ENCODE results near the gene AP3S2.

Gene AP3S2

DNA sequence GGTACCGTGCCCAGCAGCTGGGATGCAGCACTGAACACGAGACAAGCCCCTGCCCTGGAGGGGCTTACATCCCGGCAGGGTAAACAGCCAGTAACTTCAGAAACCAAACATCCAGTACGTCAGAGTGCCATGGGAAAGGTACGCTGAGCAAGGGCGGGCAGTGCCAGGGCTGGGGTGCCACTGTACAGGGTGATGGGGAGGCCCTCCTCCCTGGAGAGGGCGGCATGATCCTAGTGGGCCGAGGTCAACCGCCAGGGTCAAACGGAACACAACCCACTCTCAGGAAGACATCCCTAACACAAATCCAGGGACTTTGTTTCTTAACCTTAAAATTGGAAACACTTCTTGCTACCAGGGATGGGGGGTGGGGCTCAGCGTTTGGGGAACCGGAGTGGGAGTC, 63.2 kb downstream of the AP3S2 start:
- DNase-seq: no peak

DNA sequence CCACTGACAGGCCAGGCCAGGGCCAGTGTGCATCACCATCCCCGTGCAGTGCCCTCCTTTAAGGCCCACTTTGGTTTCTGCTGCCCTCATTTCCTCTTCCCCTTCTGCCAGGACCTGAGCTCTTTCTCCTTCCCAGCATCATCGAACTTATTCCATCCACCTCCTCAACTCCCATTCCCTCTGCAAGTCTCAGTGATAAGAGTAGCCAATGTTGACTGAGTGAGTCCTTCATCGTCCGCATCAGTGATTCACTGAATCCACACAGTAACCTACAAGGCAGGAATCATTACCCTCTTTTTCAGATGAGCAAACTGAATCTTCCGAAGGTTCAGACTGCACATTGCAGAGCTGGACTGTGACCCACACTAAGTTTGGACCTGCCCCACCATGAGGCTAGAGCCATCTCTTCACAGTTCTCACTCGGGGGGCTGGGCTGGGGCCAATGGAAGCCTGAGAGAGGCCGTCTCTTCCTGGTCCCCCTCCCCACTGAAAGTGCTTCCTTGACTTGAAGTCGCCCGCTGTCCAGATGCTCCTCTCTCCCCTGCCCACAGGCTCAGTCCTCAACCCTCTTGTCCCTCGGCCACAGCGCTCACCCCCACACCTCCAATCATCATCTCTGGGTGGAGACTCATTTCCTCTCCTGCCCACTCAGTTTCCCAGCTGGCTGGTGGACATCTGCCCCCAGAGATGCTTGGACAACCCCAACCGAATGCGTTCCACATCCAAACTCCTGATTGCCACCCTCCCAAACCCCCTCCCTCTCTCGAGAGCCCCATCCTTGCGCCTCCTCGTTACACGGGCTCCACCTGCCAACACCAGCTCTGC, 64.0 kb downstream of the AP3S2 start:
- no peak for DNase-seq

DNA sequence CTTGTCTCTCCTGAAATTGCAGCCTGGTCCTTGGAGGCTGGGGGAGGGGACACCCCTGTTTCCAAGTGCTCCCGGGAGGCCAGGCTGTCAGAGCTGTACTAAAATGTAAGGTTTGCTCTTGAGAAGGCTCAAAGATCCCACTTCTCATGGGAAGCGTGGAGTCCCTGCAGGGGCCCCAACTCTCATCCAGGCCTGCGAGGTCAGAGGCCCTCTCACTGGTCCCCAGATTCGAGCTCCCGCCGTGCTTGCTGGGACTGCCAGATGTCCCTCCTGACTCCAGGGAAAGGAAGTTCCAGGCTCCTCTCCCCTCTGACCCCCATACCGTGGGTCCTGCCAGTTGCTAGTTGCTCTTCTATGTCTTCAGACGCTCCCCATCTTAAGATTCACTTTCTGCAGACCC, 64.6 kb downstream of the AP3S2 start:
- DNase-seq: no peak

DNA sequence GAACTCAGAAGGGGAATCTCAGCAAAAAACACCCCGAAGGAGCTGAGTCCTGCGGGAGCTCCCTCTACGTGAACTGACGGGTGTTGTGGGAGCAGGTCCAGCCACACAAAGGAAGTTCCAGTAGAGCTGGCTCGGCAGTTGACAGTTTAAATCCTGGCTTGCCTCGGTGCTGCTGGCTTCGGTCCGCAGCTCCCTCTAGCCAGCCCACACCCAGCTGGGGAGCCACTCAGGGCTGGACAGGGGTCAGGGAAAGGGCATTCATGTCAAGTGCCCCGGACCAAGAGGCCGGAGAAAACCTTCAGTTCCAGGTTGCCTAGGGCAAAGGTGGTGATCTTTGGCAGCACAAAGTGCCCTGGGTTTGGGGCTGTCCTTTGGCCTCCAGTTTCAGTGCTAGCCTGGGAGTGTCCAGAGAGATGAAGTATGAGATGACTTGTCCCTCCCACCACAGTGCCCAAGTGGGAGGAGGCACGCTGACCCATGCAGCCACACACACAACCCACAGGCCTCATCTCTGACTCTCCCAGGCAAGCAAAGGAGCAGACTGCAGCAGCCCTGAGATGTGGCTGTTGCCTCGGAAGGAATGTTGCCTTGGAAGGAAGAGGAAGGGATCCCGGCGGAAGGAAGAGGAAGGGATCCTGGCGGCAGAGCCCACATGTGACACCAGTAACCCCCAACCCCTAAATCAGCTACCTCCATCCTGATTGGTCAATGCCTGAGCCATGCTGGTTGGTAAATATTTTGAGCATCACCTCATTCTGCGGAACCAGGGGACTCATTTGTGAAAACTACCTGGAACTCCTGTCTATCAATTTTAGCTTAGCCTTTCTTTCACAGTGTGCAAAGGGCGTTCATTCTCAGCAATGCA, 65.3 kb downstream of the AP3S2 start:
- DNase-seq: peak; percentile 53

DNA sequence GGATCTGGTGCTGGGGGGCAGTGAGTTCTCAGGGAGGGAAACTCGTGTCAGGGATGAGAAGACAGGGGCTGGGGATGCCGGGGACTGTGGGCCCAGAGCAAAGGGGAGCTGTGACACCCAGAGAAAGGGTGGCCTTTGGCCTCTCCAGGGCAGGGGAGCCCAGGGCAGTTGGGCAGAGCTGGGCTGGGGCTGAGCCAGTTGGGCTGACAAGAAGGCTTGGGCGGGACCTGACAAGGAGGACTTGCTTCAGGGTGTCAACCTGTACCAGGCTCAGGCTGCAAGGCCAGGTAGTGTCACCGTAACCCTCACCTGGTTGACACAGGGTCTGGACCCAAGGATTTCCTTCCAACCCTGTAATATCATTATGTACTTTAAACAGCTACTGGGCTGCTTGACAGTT, 66.0 kb downstream of the AP3S2 start:
- no peak for DNase-seq

DNA sequence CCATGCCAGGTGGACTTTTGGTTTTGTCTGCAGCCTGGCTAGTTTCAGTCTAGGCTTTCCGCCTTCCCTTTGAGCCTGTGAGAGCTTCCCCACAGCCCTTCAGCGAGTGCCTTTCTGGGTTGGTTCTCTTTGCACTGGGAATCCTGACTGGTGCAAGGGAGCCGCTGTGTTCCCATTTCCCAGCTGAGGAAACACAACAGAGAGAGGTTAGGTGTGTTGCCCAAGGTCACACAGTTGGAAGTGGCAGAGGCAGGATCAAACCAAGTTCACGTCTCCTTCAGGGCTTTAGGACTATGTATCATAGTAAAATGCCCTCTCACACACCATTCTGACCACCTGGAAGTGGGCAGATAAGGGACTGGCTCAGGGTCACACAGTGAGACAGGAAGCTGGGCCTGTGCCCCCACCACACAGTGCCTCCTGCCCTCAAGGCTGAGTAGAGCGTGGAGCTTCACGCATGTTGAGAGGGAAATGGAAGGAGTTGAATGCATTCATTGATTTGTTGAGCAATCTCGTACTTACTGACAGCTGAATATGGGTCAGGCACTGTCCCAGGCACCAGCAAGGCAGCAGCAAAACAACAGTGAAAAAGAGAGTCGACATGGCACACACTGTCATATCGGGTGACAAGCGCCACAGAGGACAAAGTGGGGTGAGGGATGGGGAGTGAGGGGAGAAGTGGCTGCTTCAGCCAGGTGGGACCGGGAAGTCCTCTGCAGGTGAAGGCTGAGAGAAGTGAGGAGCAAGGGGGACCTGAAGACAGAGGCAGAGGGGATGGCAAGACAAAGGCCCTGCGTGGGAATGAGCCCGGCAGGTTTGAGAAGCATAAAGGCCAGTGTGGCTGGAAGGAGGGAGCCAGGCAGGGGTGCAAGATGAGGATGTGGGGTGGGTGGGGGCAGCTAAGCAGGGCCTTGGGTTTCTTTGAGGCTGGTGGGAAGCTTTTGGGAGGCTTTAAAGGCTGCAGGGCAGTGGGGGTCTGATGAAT, 66.8 kb downstream of the AP3S2 start:
- no peak for DNase-seq

DNA sequence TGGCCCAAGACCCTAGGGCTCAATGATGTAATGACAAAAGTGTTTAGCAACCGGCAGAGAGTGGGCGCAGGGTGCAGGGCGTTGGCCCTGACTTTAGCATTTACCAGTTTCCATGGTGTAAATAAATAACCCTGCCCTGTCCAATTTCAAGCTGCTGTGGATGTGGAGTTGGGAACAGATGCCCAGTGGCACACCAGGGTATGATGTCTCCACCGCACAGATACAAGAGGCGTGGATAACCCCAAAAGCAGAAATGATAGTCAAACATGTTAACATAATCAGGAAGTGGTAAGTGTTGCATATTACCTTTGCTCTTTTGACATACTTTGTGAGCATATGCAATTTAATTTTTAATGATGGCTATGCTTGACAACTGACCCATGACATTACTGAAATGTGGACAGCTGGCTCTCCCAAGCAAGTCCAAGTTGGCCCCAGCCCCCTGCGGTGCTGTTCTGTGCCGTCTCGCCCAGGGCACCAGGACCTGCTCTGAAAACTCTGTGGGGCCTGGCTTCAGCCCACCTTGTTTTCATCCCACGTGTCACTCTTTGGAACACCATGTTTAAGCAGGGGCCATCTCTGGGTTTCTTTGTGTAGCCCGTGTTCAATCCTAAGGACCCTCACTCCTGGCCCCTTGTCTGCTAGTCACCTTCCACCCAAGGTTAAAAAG, 68.4 kb downstream of the AP3S2 start:
- DNase-seq: no peak

DNA sequence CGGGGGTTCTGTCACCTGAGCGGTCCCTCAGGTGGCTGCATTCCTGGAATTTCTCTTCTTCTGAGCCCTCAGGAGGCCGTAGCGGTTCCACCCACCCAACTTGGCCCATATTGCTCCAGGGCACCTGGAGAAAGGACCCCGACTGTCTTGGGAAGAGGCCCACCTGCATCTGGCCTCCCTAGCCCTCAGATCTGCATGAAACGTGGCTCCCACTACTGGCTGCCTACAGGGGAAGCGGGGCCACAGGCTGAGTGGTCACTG, 69.3 kb downstream of the AP3S2 start:
- DNase-seq: no peak

DNA sequence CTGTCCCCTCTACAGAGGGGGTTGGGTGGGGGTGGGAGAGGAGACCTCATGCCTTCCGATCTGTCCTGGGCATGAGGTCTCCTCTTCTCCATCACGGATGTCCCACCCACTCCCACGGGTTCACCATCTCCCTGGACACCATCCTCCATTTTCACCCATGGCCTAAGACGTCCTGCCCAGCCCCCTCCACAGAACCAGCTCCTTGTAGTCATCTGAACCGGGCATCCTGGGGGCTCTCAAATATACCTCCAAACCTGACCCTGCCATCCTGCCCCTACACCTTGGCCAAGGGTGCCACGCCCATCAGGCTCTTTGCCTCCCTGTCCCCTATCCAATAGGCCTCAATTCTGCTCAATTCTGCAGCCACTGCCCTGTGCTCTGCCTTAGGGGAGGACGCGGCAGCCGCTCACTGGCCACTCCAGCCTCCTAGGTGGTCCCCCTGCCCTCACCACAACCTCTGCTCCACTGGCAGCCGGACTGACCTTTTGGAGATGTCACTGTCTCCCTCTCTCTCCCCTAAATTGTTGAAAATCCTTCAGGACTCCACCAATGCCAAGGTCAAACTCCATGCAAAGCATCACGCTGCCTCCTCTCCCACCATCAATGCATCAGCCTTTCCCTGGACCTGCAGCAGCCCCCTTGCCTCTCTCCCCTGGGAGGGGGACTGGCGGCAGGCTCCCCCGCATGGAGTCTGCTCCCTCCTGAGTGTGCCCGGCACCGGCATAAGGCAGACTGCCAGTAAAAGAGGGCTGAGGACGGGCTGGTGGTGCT, 69.8 kb downstream of the AP3S2 start:
- no peak for DNase-seq

DNA sequence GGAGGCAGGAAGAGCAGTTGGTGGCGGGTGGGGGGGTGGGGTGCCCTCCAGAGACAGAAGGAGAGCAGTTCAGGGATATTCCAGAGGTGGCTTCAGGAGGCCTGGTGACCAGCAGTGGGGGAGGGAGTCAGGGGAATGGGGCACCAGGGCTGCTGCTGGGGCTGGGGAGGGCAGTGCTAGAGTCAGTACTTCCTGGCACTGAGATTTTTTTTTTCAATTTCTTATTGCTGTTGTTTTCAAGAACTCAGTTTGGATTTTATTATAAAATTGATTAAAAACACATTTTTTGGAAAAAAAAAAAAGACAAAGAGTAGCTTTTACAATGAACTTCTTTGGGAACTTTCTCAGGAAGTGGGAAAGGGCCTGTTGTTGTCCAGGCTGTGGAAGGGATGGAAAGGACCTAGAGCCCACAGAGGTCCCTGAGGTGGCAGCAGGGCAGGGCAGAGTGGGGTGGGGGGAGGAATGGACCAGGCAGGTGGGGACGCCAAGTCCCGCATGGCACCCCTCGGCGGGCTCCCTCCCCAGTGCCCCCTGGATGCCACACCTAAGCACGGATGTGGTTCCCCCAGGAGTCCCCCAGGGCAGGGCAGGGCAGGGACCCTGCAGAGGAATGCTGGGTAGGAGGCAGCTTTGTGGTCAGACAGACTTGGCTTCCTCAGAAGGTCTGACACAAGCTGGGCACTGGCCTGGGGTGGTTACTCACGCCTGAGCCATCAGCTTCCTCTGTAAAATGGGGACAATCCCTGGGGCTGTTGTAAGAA, 70.7 kb downstream of the AP3S2 start:
- DNase-seq: peak; percentile 62

DNA sequence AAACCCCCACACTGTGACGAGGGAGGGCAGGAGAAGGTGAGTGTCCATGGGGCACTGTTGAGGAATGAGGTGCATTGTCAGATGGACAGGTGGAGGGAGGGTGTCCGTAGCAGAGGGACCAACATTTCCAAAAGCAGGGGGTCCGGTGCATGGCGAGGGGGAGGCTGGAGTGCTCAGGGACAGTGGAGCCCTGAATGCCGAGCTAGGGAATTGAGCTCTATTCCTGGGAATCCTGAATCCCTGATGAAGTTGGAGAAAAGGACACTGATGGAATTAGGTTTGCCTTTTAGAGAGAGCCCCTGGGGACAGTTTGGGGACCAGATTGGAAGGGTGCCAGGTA, 71.2 kb downstream of the AP3S2 start:
- DNase-seq: no peak

DNA sequence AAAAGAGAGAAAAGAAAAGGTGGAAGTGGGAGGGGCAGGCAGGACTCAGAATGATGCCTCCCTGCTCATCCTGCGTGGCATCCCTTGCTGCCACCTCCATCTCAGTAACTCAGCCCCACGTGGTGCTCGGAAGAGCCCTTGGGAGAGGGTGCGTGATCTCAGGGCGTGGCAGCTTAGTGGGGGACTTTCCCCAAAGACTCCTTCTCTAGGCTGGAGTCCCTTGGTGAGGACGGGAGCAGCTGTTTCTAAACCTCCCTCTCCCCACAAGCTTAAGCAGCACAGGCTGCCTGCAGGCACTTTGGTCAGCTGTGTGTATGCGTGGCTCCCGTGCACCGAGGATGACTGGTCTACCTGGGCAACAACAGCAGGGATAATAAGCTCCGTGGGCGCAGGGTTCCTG, 71.8 kb downstream of the AP3S2 start:
- no peak for DNase-seq

DNA sequence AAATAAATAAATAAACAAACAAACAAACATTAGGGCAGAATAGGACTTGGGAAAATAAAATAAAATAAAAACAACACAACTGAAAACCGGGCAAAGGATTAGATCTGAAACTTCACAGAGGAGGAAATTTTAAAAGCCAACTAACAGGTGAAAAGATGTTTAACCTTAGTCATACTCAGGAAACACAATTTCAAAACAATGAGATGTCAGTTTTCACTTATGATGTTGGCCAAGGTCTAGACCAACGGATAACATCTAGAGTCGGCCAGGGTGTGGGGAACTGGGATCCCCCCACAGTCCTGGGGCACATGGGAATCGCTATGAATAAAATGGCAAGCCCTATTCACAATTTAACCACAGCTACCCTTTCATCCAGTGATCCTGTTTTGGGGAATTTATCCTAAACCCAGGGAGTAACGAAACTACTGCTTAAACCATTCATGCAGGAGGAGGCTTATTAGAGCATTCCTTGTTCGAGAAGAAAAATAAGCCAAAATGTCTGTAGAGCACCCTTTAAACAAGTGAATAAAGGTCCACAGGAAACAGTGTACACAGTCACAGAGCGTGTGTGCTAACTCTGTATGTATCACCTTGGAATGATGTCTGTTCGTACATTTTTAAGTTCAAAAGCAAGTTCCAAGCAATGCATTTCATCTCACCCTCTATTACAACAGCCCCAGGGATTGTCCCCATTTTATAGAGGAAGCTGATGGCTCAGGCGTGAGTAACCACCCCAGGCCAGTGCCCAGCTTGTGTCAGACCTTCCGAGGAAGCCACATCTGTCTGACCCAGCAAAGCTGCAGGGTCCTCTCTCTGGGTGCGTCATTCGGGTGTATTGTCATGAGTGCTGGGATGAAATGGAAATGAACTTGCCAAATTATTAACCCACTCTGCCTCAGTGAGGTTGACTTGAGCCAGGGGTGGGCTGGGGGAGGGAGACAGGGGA, 72.9 kb downstream of the AP3S2 start:
- DNase-seq: peak; percentile 80

DNA sequence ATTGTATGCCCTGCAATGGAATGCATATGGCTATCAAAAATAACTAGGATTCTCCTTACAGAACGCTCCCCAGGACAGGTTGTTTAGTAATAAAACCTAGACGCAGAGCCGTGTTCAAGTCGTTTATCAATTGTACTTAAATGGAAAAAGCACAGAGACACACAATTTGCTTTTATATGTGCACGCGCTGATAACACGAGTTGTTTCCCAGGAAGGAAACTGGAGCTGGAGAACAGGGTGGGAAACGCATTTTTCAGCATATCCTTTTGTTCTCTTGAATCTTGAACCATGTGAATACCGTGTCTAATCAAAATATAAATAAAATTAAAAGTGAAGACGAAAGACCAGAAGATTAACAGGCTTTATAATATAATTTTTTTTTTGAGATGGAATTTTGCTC, 75.5 kb downstream of the AP3S2 start:
- no peak for DNase-seq

DNA sequence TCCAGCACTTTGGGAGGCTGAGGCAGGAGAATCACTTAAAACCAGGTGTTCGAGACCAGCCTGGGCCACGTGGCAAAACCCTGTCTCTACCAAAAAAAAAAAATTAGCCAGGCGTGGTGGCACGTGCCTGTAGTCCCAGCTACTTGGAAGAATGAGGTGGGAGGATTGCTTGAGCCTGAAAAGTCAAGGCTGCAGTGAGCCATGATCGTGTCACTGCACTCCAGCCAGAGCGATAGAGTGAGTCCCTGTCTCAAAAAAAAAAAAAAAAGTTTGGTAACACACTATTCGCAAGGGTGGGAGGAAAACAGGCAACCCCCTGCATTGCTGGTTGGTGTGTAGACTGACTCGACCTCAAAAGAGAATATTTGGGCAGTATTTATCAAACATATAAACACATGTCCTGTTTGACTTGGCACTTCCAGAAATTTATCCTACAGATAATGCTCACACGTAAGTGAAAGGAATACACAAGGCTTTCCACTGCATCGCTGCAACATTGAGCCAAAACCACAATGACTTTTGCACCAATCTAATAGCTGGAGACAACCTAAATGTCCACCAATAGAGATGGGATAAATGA, 76.0 kb downstream of the AP3S2 start:
- no peak for DNase-seq

DNA sequence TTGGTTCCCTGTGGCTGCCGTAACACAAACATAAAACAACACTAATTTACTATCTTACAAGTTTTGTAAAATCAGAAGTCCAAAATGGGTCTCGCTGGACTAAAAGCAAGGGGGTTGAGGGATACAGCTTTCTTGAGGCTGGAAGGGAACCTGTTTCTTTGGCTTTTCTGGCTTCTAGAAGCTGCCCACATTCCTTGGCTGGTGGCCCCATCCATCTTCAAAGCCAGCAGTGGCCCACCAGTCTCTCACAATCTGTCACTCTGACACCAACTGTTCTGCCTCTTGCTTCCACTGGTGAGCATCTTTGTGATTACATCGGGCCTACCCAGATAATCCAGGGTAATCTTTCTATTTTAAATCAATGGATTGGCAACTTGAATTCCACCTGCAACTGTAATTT, 78.0 kb downstream of the AP3S2 start:
- DNase-seq: no peak

DNA sequence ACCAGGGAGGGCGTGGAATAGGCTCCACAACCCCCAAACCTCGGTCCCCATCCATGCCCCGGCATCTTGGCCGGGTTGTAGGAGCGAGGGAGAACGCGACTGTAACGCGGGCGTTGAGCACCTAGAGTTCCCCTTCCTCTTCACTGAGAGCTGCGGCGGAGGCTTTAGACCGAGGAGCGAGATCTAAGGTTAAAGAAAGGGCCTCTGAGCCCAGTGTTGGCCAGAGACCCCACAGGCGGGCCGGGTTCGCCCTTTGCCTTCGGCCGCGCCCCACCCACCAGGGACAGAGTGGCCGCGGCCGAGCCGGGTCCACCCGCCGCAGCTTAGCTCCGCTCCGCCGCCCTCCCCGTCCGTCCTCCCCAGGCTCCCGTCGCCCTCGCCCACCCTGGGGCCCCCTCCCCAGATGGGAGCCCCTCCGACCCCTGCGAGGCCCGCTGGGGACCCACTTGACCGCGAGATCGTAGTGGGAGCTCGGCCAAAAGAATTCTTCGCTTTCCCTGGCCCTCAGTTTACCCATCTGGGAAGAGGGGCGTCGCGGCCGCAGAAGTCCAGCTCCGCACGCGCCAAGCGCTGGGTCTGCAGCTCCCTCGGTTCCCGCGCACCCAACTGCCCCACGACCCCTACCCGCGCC, 79.6 kb downstream of the AP3S2 start:
- DNase-seq: no peak

DNA sequence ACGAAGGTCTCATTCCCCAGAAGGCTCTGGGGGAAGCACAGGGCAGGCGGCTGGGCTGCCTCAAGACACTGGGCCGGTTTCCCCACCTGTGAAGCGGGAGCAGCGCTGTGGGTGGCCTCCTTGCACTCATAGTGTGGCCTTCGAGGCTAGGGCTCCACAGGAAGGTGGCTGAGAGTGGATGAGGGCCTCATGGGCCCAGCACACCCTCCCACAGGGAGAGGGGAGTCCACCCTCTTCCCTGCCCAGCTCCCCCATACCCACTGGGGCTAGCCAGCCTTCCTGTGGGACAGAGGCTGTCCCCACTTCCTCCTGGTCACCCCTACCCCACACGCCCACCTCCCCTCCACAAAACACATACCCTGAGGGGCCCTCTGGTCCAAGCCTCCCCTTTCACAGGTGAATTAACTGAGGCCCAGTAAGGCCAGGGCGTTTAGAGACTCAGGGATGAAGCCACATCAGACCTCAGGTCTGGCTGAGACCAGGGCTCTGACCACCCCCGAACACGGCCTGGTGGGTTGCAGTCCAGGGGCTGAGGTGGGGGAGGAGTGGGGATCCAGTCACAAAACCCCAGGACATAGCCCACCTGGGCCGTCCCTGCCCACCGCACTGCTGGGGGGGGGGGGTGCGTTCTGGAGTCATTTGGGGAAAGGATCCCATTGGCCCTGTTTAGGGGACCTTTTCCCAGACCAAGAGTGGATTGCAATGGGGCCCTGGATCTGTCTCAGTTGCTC, 80.2 kb downstream of the AP3S2 start:
- DNase-seq: no peak
